Trophoblast cell (in vitro differentiated cells and primary cell): ENCODE measurements around the gene JOSD2.

ENCODE experiments used
- DNase-seq, 2 donors: peaks; one replicate each; pipeline ENCODE4 v3.0.0-alpha.2; 2016
- H2AFZ ChIP-seq: 2 replicates; pipeline ENCODE4 v1.6.1; 2013; ENCODE audit warnings: low read length, moderate library complexity, mild to moderate bottlenecking; ENCODE audit not compliant: insufficient read depth, poor library complexity
- H2AK5ac ChIP-seq: 2 replicates; pipeline ENCODE4 v1.6.1; 2013; ENCODE audit warnings: mild to moderate bottlenecking, low read length
- H2BK120ac ChIP-seq: 2 replicates; pipeline ENCODE4 v1.6.1; 2013; ENCODE audit warnings: low read length, mild to moderate bottlenecking, moderate library complexity; ENCODE audit not compliant: insufficient read depth, poor library complexity
- H2BK12ac ChIP-seq: 2 replicates; pipeline ENCODE4 v1.6.1; 2013; ENCODE audit warnings: mild to moderate bottlenecking, low read length, moderate library complexity
- H2BK5ac ChIP-seq: 2 replicates; pipeline ENCODE4 v1.6.1; 2013; ENCODE audit warnings: low read length, low read depth, moderate library complexity, mild to moderate bottlenecking; ENCODE audit not compliant: poor library complexity
- H3K14ac ChIP-seq: 2 replicates; pipeline ENCODE4 v1.6.1; 2013; ENCODE audit warnings: mild to moderate bottlenecking, low read length
- H3K18ac ChIP-seq: 2 replicates; pipeline ENCODE4 v1.6.1; 2013; ENCODE audit warnings: mild to moderate bottlenecking, low read length
- H3K23ac ChIP-seq: 2 replicates; pipeline ENCODE4 v1.6.1; 2013; ENCODE audit warnings: low read length
- H3K27ac ChIP-seq: 2 replicates; pipeline ENCODE4 v1.5.1; 2013; ENCODE audit warnings: low read depth, mild to moderate bottlenecking, inconsistent platforms, low read length, moderate library complexity
- H3K27me3 ChIP-seq: 2 replicates; pipeline ENCODE4 v1.6.1; 2013; ENCODE audit warnings: inconsistent platforms, mild to moderate bottlenecking, low read length, moderate library complexity; ENCODE audit not compliant: insufficient read depth
- H3K36me3 ChIP-seq, 2 experiments: 1 replicate in 1 of 2; 2 replicates in 1 of 2; pipeline ENCODE4 v1.6.1; 2013; ENCODE audit warnings: low read length in 2 of 2, mild to moderate bottlenecking in 2 of 2, moderate library complexity in 1 of 2; ENCODE audit not compliant: insufficient read depth in 2 of 2, control insufficient read depth in 1 of 2
- H3K4ac ChIP-seq: 2 replicates; pipeline ENCODE4 v1.6.1; 2013; ENCODE audit warnings: low read depth, mild to moderate bottlenecking, low read length, moderate library complexity
- H3K4me1 ChIP-seq, 2 experiments: 1 replicate in 1 of 2; 2 replicates in 1 of 2; pipeline ENCODE4 v1.6.1; 2013; ENCODE audit warnings: low read length in 2 of 2, mild to moderate bottlenecking in 2 of 2, moderate library complexity in 1 of 2; ENCODE audit not compliant: insufficient read depth in 2 of 2, control insufficient read depth in 1 of 2
- H3K4me2 ChIP-seq: 2 replicates; pipeline ENCODE4 v1.6.1; 2013; ENCODE audit warnings: inconsistent platforms, mild to moderate bottlenecking, low read length, moderate library complexity
- H3K4me3 ChIP-seq: 2 replicates; pipeline ENCODE4 v1.5.1; 2013; ENCODE audit warnings: mild to moderate bottlenecking, low read depth, low read length, inconsistent platforms
- H3K79me1 ChIP-seq: one replicate; pipeline ENCODE4 v1.6.1; 2013; ENCODE audit warnings: low read length
- H3K79me2 ChIP-seq: 2 replicates; pipeline ENCODE4 v1.6.1; 2013; ENCODE audit warnings: low read length, mild to moderate bottlenecking; ENCODE audit not compliant: control insufficient read depth, insufficient read depth, poor library complexity
- H3K9ac ChIP-seq: 2 replicates; pipeline ENCODE4 v1.6.1; 2013; ENCODE audit warnings: mild to moderate bottlenecking, low read length
- H3K9me3 ChIP-seq: 2 replicates; pipeline ENCODE4 v1.6.1; 2013; ENCODE audit warnings: low read depth, mild to moderate bottlenecking, control low read depth, inconsistent platforms, low read length; ENCODE audit not compliant: insufficient read depth
- H4K12ac ChIP-seq: 2 replicates; pipeline ENCODE4 v1.6.1; 2013; ENCODE audit warnings: low read depth, mild to moderate bottlenecking, low read length, moderate library complexity
- H4K8ac ChIP-seq: 2 replicates; pipeline ENCODE4 v1.6.1; 2013; ENCODE audit warnings: low read depth, mild to moderate bottlenecking, low read length, moderate library complexity
- H4K91ac ChIP-seq: one replicate; pipeline ENCODE4 v1.6.1; 2013; ENCODE audit warnings: low read depth, mild to moderate bottlenecking, low read length, moderate library complexity
- WGBS: extraction: QIAGEN DNeasy Blood & Tissue Kit; methylation state at CpG from one replicate; pipeline ENCODE4 v1.1.7; 2013; ENCODE audit warnings: missing lambda C conversion rate; ENCODE audit not compliant: insufficient read length, insufficient coverage; ENCODE audit errors: extremely low coverage; 5-methylcytosine and 5-hydroxymethylcytosine counted together

The JOSD2 gene

DNA sequence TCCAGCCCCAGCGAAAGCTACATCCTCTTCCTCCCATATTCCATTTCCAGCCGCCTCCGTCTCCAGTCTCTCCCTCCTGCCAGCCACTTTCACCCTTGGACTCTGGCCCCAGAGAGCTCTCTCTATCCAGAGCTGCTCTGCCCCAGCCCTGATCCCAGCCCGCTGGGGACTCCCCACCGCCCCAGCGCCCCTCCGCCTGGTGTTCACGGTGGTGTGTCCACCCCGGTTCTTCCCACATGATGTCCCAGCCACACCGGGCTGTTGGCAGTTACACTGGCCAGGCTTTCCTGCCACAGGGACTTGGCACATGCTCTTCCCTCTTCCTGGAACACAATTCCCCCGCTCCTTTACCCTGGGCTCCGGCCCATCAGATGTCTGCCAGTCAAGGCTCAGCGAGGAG is 46.0 kb downstream of the JOSD2 start:
- Histone ChIP-seq H3K18ac (no peak overlapping the region), H3K4me3 (no peak overlapping the region), H3K14ac (no peak overlapping the region), H2BK5ac (no peak overlapping the region), H3K9me3 (peaks cover 2% of the 10 kb centered on the region), H4K91ac (no peak overlapping the region), H2BK120ac (no peak overlapping the region), H3K27ac (no peak overlapping the region), H3K79me1 (no peaks in the 10 kb centered on the region), H3K23ac (no peak overlapping the region), H3K4me1 (peaks cover 0 to 9% of the 10 kb centered on the region in 2 experiments), H2AK5ac (no peak overlapping the region), H3K4ac (no peak overlapping the region), H4K8ac (no peak overlapping the region), H2AFZ (no peak overlapping the region), H3K4me2 (no peak overlapping the region), H3K27me3 (no peaks in the 10 kb centered on the region), H4K12ac (no peak overlapping the region), H3K79me2 (no peaks in the 10 kb centered on the region), H3K9ac (no peak overlapping the region), H3K36me3 (no peaks in the 10 kb centered on the region), H2BK12ac (no peak overlapping the region)
- no CpG with 5 or more reads among the region's 13 CpGs for WGBS
- no peak for DNase-seq

DNA sequence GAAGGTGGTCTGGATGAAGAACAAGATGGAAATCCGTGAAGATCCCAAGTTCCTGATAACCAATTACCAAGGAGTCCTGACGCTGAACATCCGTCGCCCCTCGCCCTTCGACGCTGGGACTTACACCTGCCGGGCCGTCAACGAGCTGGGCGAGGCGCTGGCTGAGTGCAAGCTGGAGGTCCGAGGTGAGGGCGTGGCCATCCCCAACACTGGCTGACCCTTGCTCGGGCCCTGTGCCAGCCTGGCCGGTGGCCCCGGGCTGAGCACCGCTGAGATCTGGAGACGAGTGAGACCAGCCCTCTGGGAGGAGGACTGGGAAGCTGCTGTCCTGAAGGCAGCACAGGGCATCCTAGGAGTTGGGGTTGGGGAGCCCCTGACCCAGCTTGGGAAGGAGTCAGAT is 46.6 kb downstream of the JOSD2 start:
- H4K8ac ChIP-seq: no peak overlapping the region

DNA sequence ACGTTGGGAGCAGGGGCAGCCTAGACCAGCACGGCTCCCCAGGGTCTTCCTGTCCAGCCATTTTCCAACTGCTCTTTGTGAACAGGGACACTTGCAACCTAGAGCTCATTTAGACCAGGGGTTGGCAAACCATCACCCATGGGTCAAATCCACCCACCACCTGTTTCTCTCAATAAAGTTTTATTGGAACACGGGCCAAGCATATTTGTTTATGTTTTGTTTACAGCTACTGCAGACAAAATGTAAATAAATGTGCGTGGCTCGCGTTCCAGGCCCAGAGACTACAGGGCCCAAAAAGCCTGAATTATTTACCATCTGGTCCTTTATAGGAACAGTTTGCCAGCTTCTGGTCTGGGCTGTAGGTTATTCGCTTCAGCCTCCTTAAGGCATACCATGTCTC is 48.0 kb downstream of the JOSD2 start:
- H3K36me3 ChIP-seq: no peaks in the 10 kb centered on the region
- H4K91ac ChIP-seq: no peak overlapping the region
- H3K4me2 ChIP-seq: no peak overlapping the region
- H3K23ac ChIP-seq: no peak overlapping the region
- H4K12ac ChIP-seq: no peak overlapping the region
- H3K14ac ChIP-seq: no peak overlapping the region
- no peaks in the 10 kb centered on the region for H3K79me2 ChIP-seq
- H3K4me1 ChIP-seq: peaks cover 0 to 10% of the 10 kb centered on the region in 2 experiments
- H2BK12ac ChIP-seq: no peak overlapping the region
- WGBS: no CpG with 5 or more reads among the region's 7 CpGs
- H2AFZ ChIP-seq: no peak overlapping the region
- H2AK5ac ChIP-seq: no peak overlapping the region
- H3K18ac ChIP-seq: no peak overlapping the region
- no peak overlapping the region for H3K4me3 ChIP-seq
- no peak overlapping the region for H2BK120ac ChIP-seq
- H3K27ac ChIP-seq: no peak overlapping the region
- no peaks in the 10 kb centered on the region for H3K27me3 ChIP-seq
- DNase-seq: no peak
- H2BK5ac ChIP-seq: no peak overlapping the region
- H3K9ac ChIP-seq: no peak overlapping the region
- no peaks in the 10 kb centered on the region for H3K79me1 ChIP-seq
- H3K9me3 ChIP-seq: peaks cover 3% of the 10 kb centered on the region
- H4K8ac ChIP-seq: no peak overlapping the region
- no peak overlapping the region for H3K4ac ChIP-seq

More for the DNA sequence above, 46.6 kb downstream of the JOSD2 start:
- Histone ChIP-seq H3K9ac (no peak overlapping the region), H4K12ac (no peak overlapping the region), H3K79me1 (no peaks in the 10 kb centered on the region), H3K27ac (no peak overlapping the region), H2BK5ac (no peak overlapping the region), H3K79me2 (no peaks in the 10 kb centered on the region), H3K36me3 (no peaks in the 10 kb centered on the region), H3K27me3 (no peaks in the 10 kb centered on the region), H2BK120ac (no peak overlapping the region), H3K18ac (no peak overlapping the region), H3K14ac (no peak overlapping the region), H3K4ac (no peak overlapping the region), H3K4me3 (no peak overlapping the region), H3K23ac (no peak overlapping the region), H2AK5ac (no peak overlapping the region), H3K4me1 (peaks cover 0 to 10% of the 10 kb centered on the region in 2 experiments), H3K4me2 (no peak overlapping the region), H4K91ac (no peak overlapping the region), H2BK12ac (no peak overlapping the region), H3K9me3 (peaks cover 3% of the 10 kb centered on the region), H2AFZ (no peak overlapping the region)
- WGBS: no CpG with 5 or more reads among the region's 19 CpGs
- no peak for DNase-seq

DNA sequence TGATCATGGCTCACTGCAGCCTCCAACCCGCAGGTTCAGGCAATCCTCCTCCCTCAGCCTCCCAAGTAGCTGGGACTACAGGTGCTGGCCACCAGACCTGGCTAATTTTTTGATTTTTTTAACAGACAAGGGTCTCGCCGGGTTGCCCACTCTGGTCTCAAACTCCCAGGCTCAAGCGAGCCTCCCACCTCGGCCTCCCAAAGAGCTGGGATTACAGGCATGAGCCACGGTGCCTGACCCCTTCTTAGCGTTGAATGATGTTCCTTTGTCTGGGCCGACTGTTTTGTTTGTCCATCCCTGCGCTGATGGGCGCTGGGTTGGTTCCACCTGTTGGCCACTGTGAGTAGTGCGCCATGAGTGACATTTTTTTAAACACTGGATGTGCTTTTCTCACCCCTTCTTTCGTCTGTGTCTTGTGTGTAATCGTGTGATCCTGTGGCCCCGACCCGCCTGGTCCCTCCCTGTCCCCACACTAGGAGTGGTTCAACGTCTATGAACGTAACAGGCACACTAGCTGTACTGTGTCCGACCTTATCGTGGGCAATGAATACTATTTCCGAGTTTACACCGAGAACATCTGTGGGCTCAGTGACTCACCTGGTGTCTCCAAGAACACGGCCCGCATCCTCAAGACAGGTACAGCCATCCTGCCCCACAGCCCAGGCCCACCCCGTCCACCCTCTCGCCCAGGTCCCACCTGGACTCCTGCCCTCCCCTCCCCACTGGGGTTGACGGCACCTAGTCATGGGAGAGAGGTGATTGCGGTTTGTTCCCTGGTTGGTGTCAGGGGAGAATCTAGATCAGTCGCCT is 49.7 kb downstream of the JOSD2 start:
- Histone ChIP-seq H3K27ac (no peak overlapping the region), H3K79me1 (no peaks in the 10 kb centered on the region), H3K4ac (no peak overlapping the region), H3K9me3 (peaks cover 2% of the 10 kb centered on the region), H4K91ac (no peak overlapping the region), H2AK5ac (no peak overlapping the region), H2BK5ac (no peak overlapping the region), H3K18ac (no peak overlapping the region), H4K8ac (no peak overlapping the region), H3K4me2 (no peak overlapping the region), H3K9ac (no peak overlapping the region), H3K14ac (no peak overlapping the region), H3K4me3 (no peak overlapping the region), H2BK120ac (no peak overlapping the region), H3K23ac (no peak overlapping the region), H2AFZ (no peak overlapping the region), H3K27me3 (no peaks in the 10 kb centered on the region), H3K36me3 (no peaks in the 10 kb centered on the region), H4K12ac (no peak overlapping the region), H3K79me2 (no peaks in the 10 kb centered on the region), H2BK12ac (no peak overlapping the region), H3K4me1 (peaks cover 0 to 9% of the 10 kb centered on the region in 2 experiments)
- no CpG with 5 or more reads among the region's 28 CpGs for WGBS
- peak; percentile 55 to 81 for DNase-seq
